Trophoblast cell (in vitro differentiated cells and primary cell): ENCODE results near the gene C5orf58.

Source experiments
- DNase-seq, 2 donors: peaks; one replicate each; pipeline ENCODE4 v3.0.0-alpha.2; 2016
- H2AFZ ChIP-seq: 2 replicates; pipeline ENCODE4 v1.6.1; 2013; ENCODE audit warnings: low read length, moderate library complexity, mild to moderate bottlenecking; ENCODE audit not compliant: insufficient read depth, poor library complexity
- H2AK5ac ChIP-seq: 2 replicates; pipeline ENCODE4 v1.6.1; 2013; ENCODE audit warnings: mild to moderate bottlenecking, low read length
- H2BK120ac ChIP-seq: 2 replicates; pipeline ENCODE4 v1.6.1; 2013; ENCODE audit warnings: low read length, mild to moderate bottlenecking, moderate library complexity; ENCODE audit not compliant: insufficient read depth, poor library complexity
- H2BK12ac ChIP-seq: 2 replicates; pipeline ENCODE4 v1.6.1; 2013; ENCODE audit warnings: mild to moderate bottlenecking, low read length, moderate library complexity
- H2BK5ac ChIP-seq: 2 replicates; pipeline ENCODE4 v1.6.1; 2013; ENCODE audit warnings: low read length, low read depth, moderate library complexity, mild to moderate bottlenecking; ENCODE audit not compliant: poor library complexity
- H3K14ac ChIP-seq: 2 replicates; pipeline ENCODE4 v1.6.1; 2013; ENCODE audit warnings: mild to moderate bottlenecking, low read length
- H3K18ac ChIP-seq: 2 replicates; pipeline ENCODE4 v1.6.1; 2013; ENCODE audit warnings: mild to moderate bottlenecking, low read length
- H3K23ac ChIP-seq: 2 replicates; pipeline ENCODE4 v1.6.1; 2013; ENCODE audit warnings: low read length
- H3K27ac ChIP-seq: 2 replicates; pipeline ENCODE4 v1.5.1; 2013; ENCODE audit warnings: low read depth, mild to moderate bottlenecking, inconsistent platforms, low read length, moderate library complexity
- H3K27me3 ChIP-seq: 2 replicates; pipeline ENCODE4 v1.6.1; 2013; ENCODE audit warnings: inconsistent platforms, mild to moderate bottlenecking, low read length, moderate library complexity; ENCODE audit not compliant: insufficient read depth
- H3K36me3 ChIP-seq, 2 experiments: 1 replicate in 1 of 2; 2 replicates in 1 of 2; pipeline ENCODE4 v1.6.1; 2013; ENCODE audit warnings: low read length in 2 of 2, mild to moderate bottlenecking in 2 of 2, moderate library complexity in 1 of 2; ENCODE audit not compliant: insufficient read depth in 2 of 2, control insufficient read depth in 1 of 2
- H3K4ac ChIP-seq: 2 replicates; pipeline ENCODE4 v1.6.1; 2013; ENCODE audit warnings: low read depth, mild to moderate bottlenecking, low read length, moderate library complexity
- H3K4me1 ChIP-seq, 2 experiments: 1 replicate in 1 of 2; 2 replicates in 1 of 2; pipeline ENCODE4 v1.6.1; 2013; ENCODE audit warnings: low read length in 2 of 2, mild to moderate bottlenecking in 2 of 2, moderate library complexity in 1 of 2; ENCODE audit not compliant: insufficient read depth in 2 of 2, control insufficient read depth in 1 of 2
- H3K4me2 ChIP-seq: 2 replicates; pipeline ENCODE4 v1.6.1; 2013; ENCODE audit warnings: inconsistent platforms, mild to moderate bottlenecking, low read length, moderate library complexity
- H3K4me3 ChIP-seq: 2 replicates; pipeline ENCODE4 v1.5.1; 2013; ENCODE audit warnings: mild to moderate bottlenecking, low read depth, low read length, inconsistent platforms
- H3K79me1 ChIP-seq: one replicate; pipeline ENCODE4 v1.6.1; 2013; ENCODE audit warnings: low read length
- H3K79me2 ChIP-seq: 2 replicates; pipeline ENCODE4 v1.6.1; 2013; ENCODE audit warnings: low read length, mild to moderate bottlenecking; ENCODE audit not compliant: control insufficient read depth, insufficient read depth, poor library complexity
- H3K9ac ChIP-seq: 2 replicates; pipeline ENCODE4 v1.6.1; 2013; ENCODE audit warnings: mild to moderate bottlenecking, low read length
- H3K9me3 ChIP-seq: 2 replicates; pipeline ENCODE4 v1.6.1; 2013; ENCODE audit warnings: low read depth, mild to moderate bottlenecking, control low read depth, inconsistent platforms, low read length; ENCODE audit not compliant: insufficient read depth
- H4K12ac ChIP-seq: 2 replicates; pipeline ENCODE4 v1.6.1; 2013; ENCODE audit warnings: low read depth, mild to moderate bottlenecking, low read length, moderate library complexity
- H4K8ac ChIP-seq: 2 replicates; pipeline ENCODE4 v1.6.1; 2013; ENCODE audit warnings: low read depth, mild to moderate bottlenecking, low read length, moderate library complexity
- H4K91ac ChIP-seq: one replicate; pipeline ENCODE4 v1.6.1; 2013; ENCODE audit warnings: low read depth, mild to moderate bottlenecking, low read length, moderate library complexity
- WGBS: extraction: QIAGEN DNeasy Blood & Tissue Kit; methylation state at CpG from one replicate; pipeline ENCODE4 v1.1.7; 2013; ENCODE audit warnings: missing lambda C conversion rate; ENCODE audit not compliant: insufficient read length, insufficient coverage; ENCODE audit errors: extremely low coverage; 5-methylcytosine and 5-hydroxymethylcytosine counted together

C5orf58 gene

DNA sequence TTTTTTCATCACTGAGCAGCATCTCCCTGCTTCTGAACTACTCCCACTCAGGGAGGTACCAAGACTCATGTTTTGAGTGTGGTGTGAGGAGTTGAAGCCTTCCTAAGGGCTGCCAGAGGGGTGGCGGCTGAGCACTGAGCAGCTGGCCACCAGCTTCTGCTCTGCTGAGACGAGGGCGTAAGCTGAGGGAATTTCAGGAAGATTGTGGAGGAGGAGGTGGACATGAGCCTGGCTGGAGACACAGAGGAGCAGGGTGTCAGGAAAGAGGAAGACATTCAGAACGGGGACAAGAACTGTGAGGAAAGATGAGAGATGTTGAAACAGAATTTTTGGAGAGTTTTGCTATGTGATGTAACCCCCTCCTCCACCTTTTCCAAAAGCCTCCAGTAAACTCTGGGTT is 57.0 kb downstream of the C5orf58 start:
- Histone ChIP-seq H2BK5ac (no peak overlapping the region), H3K4me2 (no peak overlapping the region), H2AFZ (no peak overlapping the region), H3K4me3 (no peak overlapping the region), H3K18ac (no peak overlapping the region), H3K27me3 (no peaks in the 10 kb centered on the region), H2BK12ac (no peak overlapping the region), H3K14ac (no peak overlapping the region), H3K9me3 (peaks cover 8% of the 10 kb centered on the region), H4K12ac (no peak overlapping the region), H2BK120ac (no peak overlapping the region), H3K79me1 (no peaks in the 10 kb centered on the region), H3K23ac (no peak overlapping the region), H4K91ac (no peak overlapping the region), H3K36me3 (no peaks in the 10 kb centered on the region), H3K27ac (no peak overlapping the region), H4K8ac (no peak overlapping the region), H2AK5ac (no peak overlapping the region), H3K4ac (no peak overlapping the region), H3K9ac (no peak overlapping the region), H3K79me2 (no peaks in the 10 kb centered on the region), H3K4me1 (peaks cover 0 to 2% of the 10 kb centered on the region in 2 experiments)
- WGBS, result no CpG with 5 or more reads among the region's 4 CpGs
- no peak for DNase-seq

DNA sequence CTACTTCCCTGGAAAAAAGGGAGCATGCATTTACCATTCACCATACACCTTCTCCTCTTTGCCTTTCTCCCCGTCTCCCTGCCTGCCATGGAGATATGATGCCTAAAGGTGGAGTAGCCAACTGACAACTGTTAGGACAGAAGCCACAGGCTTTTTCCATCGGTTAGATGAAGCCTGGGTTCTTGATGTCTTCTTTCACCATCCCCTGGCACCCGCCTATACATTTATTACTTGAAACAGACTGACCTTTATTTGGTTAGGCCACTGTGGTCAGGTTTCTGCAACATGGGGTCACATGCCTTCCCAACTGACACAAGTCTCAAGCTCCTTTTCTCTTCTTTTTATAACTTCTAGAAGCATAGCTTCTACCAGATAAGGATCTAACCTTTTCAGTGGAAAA is 57.7 kb downstream of the C5orf58 start:
- H4K12ac ChIP-seq, result no peak overlapping the region
- no peak overlapping the region for H3K4me2 ChIP-seq
- DNase-seq, result no peak
- peaks cover 10% of the 10 kb centered on the region for H3K9me3 ChIP-seq
- no peak overlapping the region for H3K23ac ChIP-seq
- no peak overlapping the region for H3K4me3 ChIP-seq
- H3K79me2 ChIP-seq, result no peaks in the 10 kb centered on the region
- H2BK120ac ChIP-seq, result no peak overlapping the region
- H3K14ac ChIP-seq, result no peak overlapping the region
- H3K9ac ChIP-seq, result no peak overlapping the region
- H3K4me1 ChIP-seq, result peaks cover 0 to 2% of the 10 kb centered on the region in 2 experiments
- no peak overlapping the region for H4K8ac ChIP-seq
- H3K18ac ChIP-seq, result no peak overlapping the region
- no peak overlapping the region for H2BK12ac ChIP-seq
- H3K36me3 ChIP-seq, result no peaks in the 10 kb centered on the region
- no peak overlapping the region for H2AK5ac ChIP-seq
- no peak overlapping the region for H2BK5ac ChIP-seq
- no peaks in the 10 kb centered on the region for H3K79me1 ChIP-seq
- no peak overlapping the region for H3K4ac ChIP-seq
- H4K91ac ChIP-seq, result no peak overlapping the region
- no peak overlapping the region for H3K27ac ChIP-seq
- no peaks in the 10 kb centered on the region for H3K27me3 ChIP-seq
- no peak overlapping the region for H2AFZ ChIP-seq
- no CpG with 5 or more reads among the region's 3 CpGs for WGBS

DNA sequence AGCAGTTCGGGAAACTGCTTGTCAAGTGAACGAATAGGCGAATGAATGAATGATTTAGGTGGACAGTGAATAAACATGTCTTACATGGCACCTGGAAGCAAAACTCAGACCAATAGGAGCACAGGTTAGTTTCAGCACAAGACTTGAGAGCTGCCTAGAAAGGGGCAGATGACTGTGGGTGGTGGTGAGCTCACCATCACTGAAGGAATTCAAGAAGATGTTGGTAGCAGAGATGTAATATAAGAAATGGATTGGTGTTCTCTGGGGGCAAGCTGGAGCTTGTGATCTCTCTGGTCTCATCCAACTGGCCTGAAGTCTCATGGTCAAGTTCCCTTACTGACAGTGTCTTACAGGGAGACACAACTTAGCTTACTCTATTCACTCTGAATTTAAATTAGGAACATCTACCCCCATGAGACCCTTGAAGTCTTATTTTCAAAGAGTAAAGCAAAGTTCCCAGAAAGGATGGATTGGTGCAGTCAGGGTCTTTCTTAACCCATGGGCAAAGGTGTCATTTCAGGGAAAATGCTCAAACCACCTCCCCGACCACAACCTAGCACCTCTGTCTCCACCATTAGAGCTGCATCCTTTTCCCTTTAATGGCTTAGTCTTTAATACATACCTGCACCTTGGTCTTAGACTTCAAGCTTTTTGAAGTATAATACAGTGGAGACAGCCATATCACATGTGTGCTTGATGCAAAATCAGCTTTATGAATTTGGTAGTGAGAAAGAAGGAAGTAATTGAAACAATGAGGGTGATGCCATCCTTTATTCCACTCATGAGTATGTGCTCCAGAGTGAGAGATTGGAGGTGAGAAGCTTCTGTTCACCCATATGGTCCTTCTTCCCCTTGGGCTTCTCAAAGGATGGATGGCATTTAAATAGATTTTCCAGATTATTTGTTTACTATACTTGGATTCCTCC is 59.7 kb downstream of the C5orf58 start:
- no peaks in the 10 kb centered on the region for H3K27me3 ChIP-seq
- H3K9ac ChIP-seq, result no peak overlapping the region
- H4K8ac ChIP-seq, result no peak overlapping the region
- H3K4ac ChIP-seq, result no peak overlapping the region
- H3K4me1 ChIP-seq, result peaks cover 0 to 2% of the 10 kb centered on the region in 2 experiments
- H4K12ac ChIP-seq, result no peak overlapping the region
- H3K36me3 ChIP-seq, result no peaks in the 10 kb centered on the region
- peaks cover 9% of the 10 kb centered on the region for H3K9me3 ChIP-seq
- no peaks in the 10 kb centered on the region for H3K79me1 ChIP-seq
- no peak overlapping the region for H3K27ac ChIP-seq
- no peak for DNase-seq
- H3K79me2 ChIP-seq, result no peaks in the 10 kb centered on the region
- H3K23ac ChIP-seq, result no peak overlapping the region
- no peak overlapping the region for H3K18ac ChIP-seq
- no peak overlapping the region for H3K14ac ChIP-seq
- H3K4me2 ChIP-seq, result no peak overlapping the region
- no peak overlapping the region for H3K4me3 ChIP-seq
- H2BK120ac ChIP-seq, result no peak overlapping the region
- H2AFZ ChIP-seq, result no peak overlapping the region
- no peak overlapping the region for H2BK12ac ChIP-seq
- no peak overlapping the region for H2AK5ac ChIP-seq
- H4K91ac ChIP-seq, result no peak overlapping the region
- H2BK5ac ChIP-seq, result no peak overlapping the region
- WGBS, result no CpG with 5 or more reads among the region's 4 CpGs

DNA sequence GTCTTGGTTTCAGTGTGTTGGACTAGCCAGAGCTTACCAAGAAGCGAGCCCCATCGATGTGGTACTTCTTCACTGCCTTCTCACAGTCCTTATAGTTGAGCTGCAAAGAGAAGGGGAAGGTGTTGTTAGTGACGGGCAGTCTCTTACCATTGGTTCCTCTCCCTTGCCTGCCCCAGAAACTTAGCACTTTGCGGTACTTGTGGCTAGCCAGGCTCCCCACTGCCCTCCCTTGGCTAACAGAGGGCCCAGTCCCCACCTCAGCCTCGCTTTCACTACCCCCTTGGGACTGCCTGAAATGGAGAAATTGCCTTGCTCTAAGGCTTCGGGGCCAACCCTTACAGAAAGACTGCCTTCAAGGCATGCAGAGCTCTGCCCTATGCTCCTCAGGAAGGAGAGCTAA is 60.5 kb downstream of the C5orf58 start:
- H3K79me1 ChIP-seq, result no peaks in the 10 kb centered on the region
- H3K27me3 ChIP-seq, result no peaks in the 10 kb centered on the region
- H2BK5ac ChIP-seq, result no peak overlapping the region
- no peak overlapping the region for H3K4me2 ChIP-seq
- H3K18ac ChIP-seq, result no peak overlapping the region
- H4K12ac ChIP-seq, result no peak overlapping the region
- no peak overlapping the region for H3K23ac ChIP-seq
- no peak overlapping the region for H4K91ac ChIP-seq
- H3K9ac ChIP-seq, result no peak overlapping the region
- H4K8ac ChIP-seq, result no peak overlapping the region
- no peak overlapping the region for H3K4ac ChIP-seq
- H3K4me3 ChIP-seq, result no peak overlapping the region
- H3K9me3 ChIP-seq, result peaks cover 9% of the 10 kb centered on the region
- DNase-seq, result no peak
- no peaks in the 10 kb centered on the region for H3K36me3 ChIP-seq
- no peak overlapping the region for H2AFZ ChIP-seq
- H2AK5ac ChIP-seq, result no peak overlapping the region
- H2BK120ac ChIP-seq, result no peak overlapping the region
- H3K27ac ChIP-seq, result no peak overlapping the region
- H3K79me2 ChIP-seq, result no peaks in the 10 kb centered on the region
- no peak overlapping the region for H3K14ac ChIP-seq
- peaks cover 0 to 2% of the 10 kb centered on the region in 2 experiments for H3K4me1 ChIP-seq
- no CpG with 5 or more reads among the region's 6 CpGs for WGBS
- H2BK12ac ChIP-seq, result no peak overlapping the region
